Adrenal gland (tissue), 12 donors: ENCODE measurements around the gene CARTPT. TPM values are rescaled to one million over a fixed set of nuclear protein-coding genes. Genes with fewer than 3 reads are reported as not detected.

Source experiments
- DNase-seq, 7 donors: peaks; one replicate each; pipeline ENCODE4 v3.0.0-alpha.2; 2019 to 2020
- H3K27ac ChIP-seq, 5 donors: fragments of 200-600 bp; sonication (generic) in 4 of 5; 1 replicate in 3 of 5; 2 replicates in 2 of 5; pipeline versions ENCODE4 v1.5.1 to v1.8.0; 2016 to 2020; ENCODE audit warnings: mild to moderate bottlenecking in 1 of 5
- H3K27me3 ChIP-seq: fragments of 200-600 bp; 2 replicates; pipeline ENCODE4 v1.8.0; 2021
- H3K36me3 ChIP-seq, 2 donors: fragments of 200-600 bp; replicated peaks in 1 of 2; 1 replicate in 1 of 2; 2 replicates in 1 of 2; pipeline versions ENCODE4 v1.5.1 to v1.8.0; 2018 to 2022
- H3K4me1 ChIP-seq, 2 donors: fragments of 200-600 bp; replicated peaks in 1 of 2; 1 replicate in 1 of 2; 2 replicates in 1 of 2; pipeline versions ENCODE4 v1.5.1 to v1.8.0; 2018 to 2021
- H3K4me3 ChIP-seq, 4 donors: fragments of 200-600 bp; sonication (generic) in 3 of 4; one replicate each; pipeline ENCODE4 v1.5.1; 2016 to 2018
- H3K9me3 ChIP-seq, 3 donors: fragments of 200-600 bp; sonication (generic) in 1 of 3; replicated peaks in 1 of 3; 1 replicate in 2 of 3; 2 replicates in 1 of 3; pipeline versions ENCODE4 v1.5.1 to v1.8.0; 2016 to 2021
- CTCF ChIP-seq, 6 experiments: fragments of 450-650 bp in 4 of 6; fragments of 200-600 bp in 2 of 6; sonication (generic) in 1 of 6; IDR thresholded peaks; 1 replicate in 5 of 6; 2 replicates in 1 of 6; pipeline versions ENCODE4 v1.5.1 to v1.8.0; 2016 to 2021; ENCODE audit warnings: antibody characterized with exemption in 6 of 6, mild to moderate bottlenecking in 2 of 6, moderate library complexity in 1 of 6
- POLR2A ChIP-seq, 2 donors: fragments of 450-650 bp; IDR thresholded peaks; one replicate each; pipeline ENCODE4 v1.6.1; 2017; ENCODE audit warnings: antibody characterized with exemption in 2 of 2, mild to moderate bottlenecking in 2 of 2, moderate library complexity in 1 of 2
- WGBS, 4 donors: extraction: QIAGEN DNeasy Blood & Tissue Kit in 2 of 4; methylation state at CpG; one replicate each; pipeline versions ENCODE4 v1.1.5 to v1.1.7; 2013 to 2017; 5-methylcytosine and 5-hydroxymethylcytosine counted together
- intact Hi-C, 2 donors: fragments of 100-400 bp; cut with DNase I; formaldehyde crosslinking; loops; one replicate each; pipeline versions ENCODE4 v1.14.1 to v1.15.0; 2022 to 2023
- polyA plus RNA-seq, 3 donors: library from polyadenylated mRNA; stranded (reverse); fragments of 200-250 nt in 2 of 3; fragments of 350-450 nt in 1 of 3; fragmentation: Illumina TruSeq in 1 of 3; extraction: RNeasy Lipid Tissue Mini Kit (QIAGEN cat#74804) in 1 of 3; gene quantifications; one replicate each; pipeline ENCODE4 v1.2.3, GENCODE V29; 2013 to 2014
- total RNA-seq, 9 donors: library from RNA; depleted of rRNA in 4 of 9; stranded (reverse); fragments of >200 nt in 4 of 9; fragments of 120-200 nt in 1 of 9; fragmentation: NEBNext Ultra II Directional in 1 of 9; extraction: Animal tissue kit (Norgen Biotek cat#: 25700) in 1 of 9; gene quantifications; one replicate each; pipeline versions ENCODE4 v1.1.0 to v1.2.4, GENCODE V29; 2013 to 2023
- donor health status: healthy with polysubstance abuse.
- donor health status: Bipolar disorder and iron deficiency.
- donor health status: DM: yes; HTN: yes; CAD: no.
- donor health status: DM: no; HTN: no; CAD: no.
- donor health status: DM: no; HTN: no; CAD: no.
- donor health status: DM: yes; HTN: yes; CAD: no.

CARTPT gene
- total and polyA plus RNA-seq, 12 donors, result 0.60 to 317 (median 46.4) TPM; not detected in 1

GRCh38 chr5:71705421-71705820 is 13.7 kb upstream of the CARTPT start:
- TF ChIP-seq POLR2A (IDR thresholded peaks at IDR 0.05) (no peak), CTCF (IDR thresholded peaks at IDR 0.05) (no peak)
- no peaks in the 10 kb centered on the region for H3K27me3 ChIP-seq
- 81 to 87% (median 85%) methylated on average over 5 of the region's 5 CpGs for WGBS, 4 donors
- no peaks in the 10 kb centered on the region for H3K4me1 ChIP-seq
- intact Hi-C loops, result no loop called here
- no peak for DNase-seq
- no peaks in the 10 kb centered on the region for H3K36me3 ChIP-seq
- no peak overlapping the region for H3K4me3 ChIP-seq
- no peaks in the 10 kb centered on the region for H3K9me3 ChIP-seq
- H3K27ac ChIP-seq, result no peak overlapping the region

GRCh38 chr5:71706906-71707305 is 12.2 kb upstream of the CARTPT start:
- H3K36me3 ChIP-seq, result no peaks in the 10 kb centered on the region
- no peak overlapping the region for H3K27ac ChIP-seq
- H3K4me3 ChIP-seq, result no peak overlapping the region
- no peaks in the 10 kb centered on the region for H3K9me3 ChIP-seq
- no peaks in the 10 kb centered on the region for H3K27me3 ChIP-seq
- no peaks in the 10 kb centered on the region for H3K4me1 ChIP-seq
- DNase-seq, result no peak
- WGBS, 4 donors, result 29 to 58% (median 49%) methylated on average over 2 to 3 of the region's 3 CpGs
- intact Hi-C loops, result no loop called here
- no peak for TF ChIP-seq CTCF (IDR thresholded peaks at IDR 0.05)
- TF ChIP-seq POLR2A (IDR thresholded peaks at IDR 0.05), result no peak

GRCh38 chr5:71711610-71712009 is 7.5 kb upstream of the CARTPT start:
- H3K36me3 ChIP-seq, result no peaks in the 10 kb centered on the region
- H3K4me3 ChIP-seq, result no peak overlapping the region
- intact Hi-C loops, result no loop called here
- TF ChIP-seq POLR2A (IDR thresholded peaks at IDR 0.05), result no peak
- no peak for TF ChIP-seq CTCF (IDR thresholded peaks at IDR 0.05)
- no peaks in the 10 kb centered on the region for H3K4me1 ChIP-seq
- no peak for DNase-seq
- 75 to 79% (median 77%) methylated on average over 4 of the region's 4 CpGs for WGBS, 4 donors
- H3K27me3 ChIP-seq, result no peaks in the 10 kb centered on the region
- H3K27ac ChIP-seq, result no peak overlapping the region
- H3K9me3 ChIP-seq, result no peaks in the 10 kb centered on the region

- H3K4me1 ChIP-seq, result no peaks in the 10 kb centered on the region
- TF ChIP-seq CTCF (IDR thresholded peaks at IDR 0.05) (no peak), POLR2A (IDR thresholded peaks at IDR 0.05) (no peak)
- H3K9me3 ChIP-seq, result no peaks in the 10 kb centered on the region
- 13 to 31% (median 21%) methylated on average over 2 of the region's 2 CpGs for WGBS, 4 donors
- H3K4me3 ChIP-seq, result no peak overlapping the region
- intact Hi-C loops, result no loop called here
- no peaks in the 10 kb centered on the region for H3K36me3 ChIP-seq
- no peak for DNase-seq
- H3K27ac ChIP-seq, result no peak overlapping the region
- H3K27me3 ChIP-seq, result peaks cover 21% of the 10 kb centered on the region
These were observed 4.2 kb upstream of the CARTPT start for GRCh38 chr5:71714911-71715310.
